GM21825 (cell line): ENCODE data around the gene HNRNPUL1.
A peak's percentile ranks its signal among the peaks of the same experiment; 100 is the strongest.
"Not testable (repeated sequence)": the region's sequence is repeated elsewhere in the genome, so short reads cannot be mapped to it uniquely, and the experiment has no call there.

Experiments used
- ATAC-seq: cut with Tn5 transposase; IDR thresholded peaks from one replicate; pipeline ENCODE4 v1.9.1; 2021; ENCODE audit warnings: mild to moderate bottlenecking, moderate library complexity; ENCODE audit not compliant: unreplicated experiment

Gene HNRNPUL1

DNA sequence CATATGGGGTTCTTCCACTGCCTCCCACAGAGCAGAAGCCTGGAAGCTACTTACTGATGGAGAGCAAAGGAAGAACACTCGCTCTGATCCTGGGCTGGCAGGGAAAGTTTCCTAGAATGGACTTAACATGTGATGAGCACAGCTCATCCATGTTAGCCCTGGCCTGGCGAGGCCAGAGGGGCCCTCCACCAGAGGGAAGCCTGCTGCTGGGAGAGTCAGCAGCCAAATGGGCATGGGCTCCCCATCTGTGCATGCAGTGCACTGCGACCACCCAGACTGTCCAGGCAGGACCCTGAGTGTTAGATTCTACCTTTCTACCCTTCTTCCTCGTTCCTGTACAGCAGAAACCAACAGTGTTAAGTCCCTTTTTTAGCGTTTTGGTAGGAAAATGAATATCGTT is 8.9 kb downstream of the HNRNPUL1 start:
- no peak for ATAC-seq

GRCh38 chr19:41274802-41275201 is 10.6 kb downstream of the HNRNPUL1 start:
- ATAC-seq = no peak

DNA sequence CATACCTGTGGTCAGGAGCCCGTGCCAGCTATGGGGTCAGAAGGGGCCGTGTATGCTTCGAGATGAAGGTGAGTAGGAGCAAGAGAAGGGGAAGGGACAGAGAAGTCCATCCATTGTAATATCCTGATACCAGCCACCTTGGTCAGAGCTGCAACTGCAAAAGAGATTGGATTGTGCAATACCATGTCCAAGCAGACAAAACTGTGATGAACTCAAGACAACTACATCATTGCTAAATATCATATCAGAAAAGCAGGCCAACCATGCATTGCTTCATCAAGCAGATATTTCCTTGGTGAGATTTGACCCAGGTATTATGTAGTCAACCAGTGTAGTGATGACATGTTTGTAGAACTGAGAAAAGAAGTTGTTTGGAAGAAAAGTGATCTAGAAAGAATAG is 12.1 kb downstream of the HNRNPUL1 start:
- ATAC-seq = no peak

- ATAC-seq = no peak
Measured at GRCh38 chr19:41278478-41278877, 14.3 kb downstream of the HNRNPUL1 start.

DNA sequence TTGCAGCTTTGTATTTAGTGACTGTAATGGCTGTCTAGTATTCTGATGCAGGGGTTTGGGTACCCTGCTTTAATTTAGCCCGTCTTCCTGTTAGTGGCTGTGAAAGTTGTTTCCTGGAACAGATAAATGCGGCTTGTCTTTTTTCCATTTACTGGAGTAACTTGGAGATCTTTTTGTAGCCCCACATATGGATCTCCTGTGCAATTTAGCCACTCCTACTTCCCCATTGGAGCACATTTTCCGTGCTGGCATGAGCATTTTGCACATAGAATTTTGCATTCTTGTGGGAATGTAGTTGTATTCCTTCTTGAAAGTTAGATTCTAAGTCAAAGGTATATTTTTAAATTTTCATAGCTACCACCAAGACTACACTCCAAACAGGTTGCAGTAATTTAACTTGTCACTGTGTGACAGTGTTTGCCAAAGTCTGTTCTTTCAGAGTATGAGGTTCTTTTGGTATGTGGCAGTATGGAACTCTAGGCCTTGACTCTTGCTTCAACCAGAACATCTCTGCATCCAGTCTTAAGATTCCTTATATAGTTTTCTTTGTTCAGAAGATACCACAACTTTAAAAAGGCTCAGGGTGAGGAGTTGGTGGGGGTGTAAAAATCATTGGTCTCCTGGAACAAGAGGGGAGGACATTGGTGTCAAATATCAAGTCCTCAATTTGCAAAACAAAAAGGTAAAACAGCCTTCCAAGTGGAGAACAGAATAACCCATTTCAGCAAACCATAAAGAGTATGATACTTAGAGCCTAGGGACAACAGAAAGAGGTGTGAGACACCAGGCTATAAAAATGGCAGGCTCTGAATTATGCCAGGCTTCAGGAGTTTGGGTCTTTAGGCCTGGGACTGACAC is 24.7 kb downstream of the HNRNPUL1 start:
- no peak for ATAC-seq

- ATAC-seq = not testable (repeated sequence)
Measured at GRCh38 chr19:41289814-41290213, 25.6 kb downstream of the HNRNPUL1 start.

GRCh38 chr19:41294393-41294792 is 30.2 kb downstream of the HNRNPUL1 start:
- no peak for ATAC-seq

DNA sequence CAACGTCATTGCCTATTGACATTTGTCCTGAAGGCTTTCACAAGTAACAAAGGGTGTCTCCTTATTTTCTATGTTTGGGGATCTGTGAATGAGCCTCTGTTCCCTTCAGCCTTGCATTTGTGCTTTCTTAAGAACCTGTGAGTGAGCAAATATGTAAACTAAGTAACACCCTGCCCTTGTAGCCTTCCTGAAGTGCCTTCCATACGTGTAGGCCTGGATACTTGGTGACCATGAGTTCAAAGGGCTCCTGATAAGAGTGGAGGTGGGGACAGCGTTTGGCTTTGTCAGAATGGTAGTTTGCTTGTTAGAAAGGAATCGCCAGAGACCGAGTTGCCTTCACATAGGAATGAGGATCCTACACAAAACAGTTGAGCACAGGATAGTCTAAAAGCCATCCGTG is 31.3 kb downstream of the HNRNPUL1 start:
- no peak for ATAC-seq

DNA sequence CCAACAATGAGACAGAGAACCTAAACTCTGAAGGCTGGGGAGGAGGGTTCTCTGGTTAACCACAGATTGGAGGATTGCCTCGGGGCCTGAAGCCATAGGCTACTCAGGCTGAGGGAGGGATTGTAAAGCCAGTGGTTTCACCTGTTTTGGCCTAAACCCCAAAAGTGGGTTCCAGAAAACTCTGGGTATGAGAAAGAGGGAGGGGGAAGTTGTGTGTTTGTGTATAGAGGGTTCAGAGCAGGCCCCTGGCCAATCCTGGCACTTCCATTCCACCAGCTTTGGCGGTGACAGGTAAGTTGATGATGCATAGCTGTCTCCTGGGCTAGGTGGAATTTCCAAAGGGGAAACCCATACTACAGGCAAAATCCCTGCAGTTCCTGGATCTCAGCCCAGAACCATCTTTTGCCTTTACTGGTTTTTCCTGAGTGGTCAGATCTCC is 32.3 kb downstream of the HNRNPUL1 start:
- no peak for ATAC-seq

DNA sequence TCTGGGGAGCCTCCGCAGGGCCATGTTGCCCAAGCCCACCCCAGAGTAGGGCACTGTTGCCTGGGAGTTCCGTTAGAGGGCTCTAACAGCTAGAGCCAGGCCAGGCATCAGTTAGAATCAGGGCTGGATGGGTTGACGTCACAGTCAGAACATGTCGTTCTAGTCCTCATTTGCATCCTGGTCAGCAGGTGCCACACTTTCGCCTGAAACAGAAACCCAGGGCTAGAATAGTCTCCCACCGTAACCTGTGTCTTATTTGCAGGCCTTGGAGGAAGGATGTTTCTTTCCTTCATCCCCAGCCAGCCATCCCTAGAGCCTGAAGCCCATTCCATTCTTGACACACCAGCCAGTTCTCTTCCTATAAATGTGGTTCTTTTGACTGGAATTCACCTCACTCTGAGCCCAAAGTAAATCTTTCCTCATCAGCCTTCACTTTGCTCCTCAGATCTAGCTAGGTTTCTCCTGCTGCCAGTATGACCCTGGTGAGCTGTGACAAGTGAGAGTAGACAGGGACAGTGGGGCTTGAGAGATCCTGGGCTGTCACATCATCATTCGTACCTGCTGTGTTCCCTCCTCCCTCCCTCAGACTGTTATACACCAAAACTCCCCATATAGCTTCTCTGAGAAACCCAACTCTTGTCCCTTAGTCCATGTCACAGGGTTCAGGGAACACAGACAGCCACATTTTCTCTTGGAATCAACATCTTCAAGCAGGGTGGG is 33.6 kb downstream of the HNRNPUL1 start:
- ATAC-seq = peak; percentile 62

- ATAC-seq = peak; percentile 22
Measured at GRCh38 chr19:41298348-41298964, 34.3 kb downstream of the HNRNPUL1 start.

- ATAC-seq = no peak
Measured at GRCh38 chr19:41299046-41299754, 35.0 kb downstream of the HNRNPUL1 start.

- no peak for ATAC-seq
Measured at GRCh38 chr19:41299755-41300089, 35.5 kb downstream of the HNRNPUL1 start.

DNA sequence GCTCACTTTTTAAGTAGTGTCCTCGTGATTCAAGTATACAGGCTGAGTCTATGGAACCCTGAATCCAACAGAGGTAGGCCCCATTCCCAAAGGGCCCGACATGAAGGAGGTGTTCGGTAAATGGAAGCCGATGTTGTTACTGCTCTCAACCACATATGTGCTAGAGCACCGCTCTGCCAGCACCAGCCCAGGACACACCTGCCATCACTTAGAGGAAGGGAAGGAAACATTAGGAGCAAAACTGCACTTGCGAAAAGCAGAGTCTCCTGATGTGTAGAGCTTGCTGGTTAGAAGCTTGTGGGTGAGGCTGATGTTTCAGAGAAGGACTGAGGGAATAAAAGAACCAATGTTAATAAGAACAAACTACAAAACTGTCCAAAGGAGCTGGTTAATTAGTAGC is 36.4 kb downstream of the HNRNPUL1 start:
- no peak for ATAC-seq

DNA sequence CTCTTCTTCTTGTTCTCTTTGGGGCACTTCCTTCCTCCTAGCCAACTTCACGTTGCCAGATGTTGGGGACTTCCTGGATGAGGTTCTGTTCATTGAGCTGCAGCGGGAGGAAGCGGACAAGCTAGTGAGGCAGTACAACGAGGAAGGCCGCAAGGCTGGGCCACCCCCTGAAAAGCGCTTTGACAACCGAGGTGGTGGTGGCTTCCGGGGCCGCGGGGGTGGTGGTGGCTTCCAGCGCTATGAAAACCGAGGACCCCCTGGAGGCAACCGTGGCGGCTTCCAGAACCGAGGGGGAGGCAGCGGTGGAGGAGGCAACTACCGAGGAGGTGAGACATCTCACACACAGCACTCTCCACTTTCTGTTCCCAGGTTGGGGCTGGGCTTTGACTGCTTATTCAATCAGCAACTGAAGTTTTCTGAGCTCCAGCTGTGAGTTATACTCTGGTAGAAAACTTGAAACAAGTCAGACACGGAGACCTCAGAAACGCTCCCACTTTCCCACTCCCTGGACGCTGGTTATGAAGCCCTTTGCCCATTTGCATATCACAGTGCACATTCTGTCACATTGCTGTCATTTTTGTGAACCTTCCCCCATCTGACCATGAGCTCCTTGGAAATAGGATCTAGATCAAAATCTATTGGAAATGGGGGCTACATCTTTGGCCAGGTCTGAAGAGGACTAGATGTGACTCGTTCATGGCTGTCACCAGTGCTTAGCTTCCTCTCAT is 38.6 kb downstream of the HNRNPUL1 start:
- no peak for ATAC-seq

GRCh38 chr19:41303954-41304353 is 39.8 kb downstream of the HNRNPUL1 start:
- no peak for ATAC-seq

GRCh38 chr19:41304706-41305483 is 40.7 kb downstream of the HNRNPUL1 start:
- no peak for ATAC-seq

GRCh38 chr19:41305927-41306793 is 42.0 kb downstream of the HNRNPUL1 start:
- ATAC-seq = no peak
